H1 (cell line): Measurements from ENCODE around the gene SFTPA2. TPM values are rescaled to one million over a fixed set of nuclear protein-coding genes. Genes with fewer than 3 reads are reported as not detected.
"Not testable (repeated sequence)": the region's sequence is repeated elsewhere in the genome, so short reads cannot be mapped to it uniquely, and the experiment has no call there.

Experiments used
- CTCF ChIA-PET: fragments of 300-600 bp; sonication (Branson Sonifier 250); formaldehyde crosslinking; loops from one replicate; lab custom pipeline; 2021; ENCODE audit not compliant: partially characterized antibody; lab: Charles Lee
- POLR2A ChIA-PET: fragments of 300-600 bp; sonication (Branson Sonifier 250); formaldehyde crosslinking; loops from one replicate; lab custom pipeline; 2021; ENCODE audit warnings: inconsistent platforms; ENCODE audit not compliant: partially characterized antibody; lab: Charles Lee
- DNase-seq, 2 experiments: peaks; one replicate each; pipeline versions ENCODE4 v3.0.0 to v3.0.0-alpha.2; 2010 to 2022; ENCODE audit warnings: low spot score in 2 of 2, low read depth in 1 of 2, mixed read lengths in 1 of 2
- FAIRE-seq: peaks from 2 replicates; lab custom pipeline; 2011; peaks lifted over from hg19 to GRCh38; lab: Jason Lieb, UNC
- H2AFZ ChIP-seq: 2 replicates; pipeline ENCODE4 v1.8.1; 2012; ENCODE audit warnings: low read length, inconsistent platforms
- H2AK5ac ChIP-seq: 2 replicates; pipeline ENCODE4 v1.6.1; 2013; ENCODE audit warnings: low read depth, low read length
- H2BK120ac ChIP-seq: replicated peaks from 2 replicates; pipeline ENCODE3; 2013; ENCODE audit warnings: low read depth, low read length, inconsistent platforms
- H2BK12ac ChIP-seq: 2 replicates; pipeline ENCODE4 v1.6.1; 2013; ENCODE audit warnings: low read depth, low read length
- H2BK15ac ChIP-seq: 2 replicates; pipeline ENCODE4 v1.6.1; 2013; ENCODE audit warnings: low read length
- H2BK20ac ChIP-seq: 2 replicates; pipeline ENCODE4 v1.6.1; 2013; ENCODE audit warnings: low read length
- H2BK5ac ChIP-seq: 2 replicates; pipeline ENCODE4 v1.6.1; 2013; ENCODE audit warnings: low read depth, low read length
- H3K14ac ChIP-seq: 2 replicates; pipeline ENCODE4 v1.6.1; 2013; ENCODE audit warnings: inconsistent platforms; ENCODE audit not compliant: insufficient read length
- H3K18ac ChIP-seq: 2 replicates; pipeline ENCODE4 v1.6.1; 2013; ENCODE audit warnings: low read length; ENCODE audit errors: extremely low read depth
- H3K23ac ChIP-seq: 2 replicates; pipeline ENCODE4 v1.6.1; 2013; ENCODE audit warnings: inconsistent platforms; ENCODE audit not compliant: insufficient read length
- H3K23me2 ChIP-seq: 2 replicates; pipeline ENCODE4 v1.6.1; 2013; ENCODE audit warnings: low read depth, low read length
- H3K27ac ChIP-seq: 2 replicates; pipeline ENCODE4 v1.6.1; 2011; ENCODE audit warnings: low read depth, low read length, inconsistent platforms
- H3K27me3 ChIP-seq, 4 experiments: replicated peaks in 1 of 4; 1 replicate in 1 of 4; 2 replicates in 3 of 4; pipeline versions ENCODE4 v1.6.1 to v1.8.1; 2011 to 2013; ENCODE audit warnings: low read length in 3 of 4, mild to moderate bottlenecking in 3 of 4, inconsistent platforms in 2 of 4, mixed read lengths in 2 of 4, moderate library complexity in 1 of 4; ENCODE audit not compliant: control insufficient read depth in 3 of 4, insufficient read depth in 3 of 4; ENCODE audit errors: extremely low read depth in 1 of 4
- H3K36me3 ChIP-seq, 4 experiments: 2 replicates each; pipeline versions ENCODE4 v1.6.1 to v1.8.1; 2011 to 2013; ENCODE audit warnings: mild to moderate bottlenecking in 4 of 4, low read length in 3 of 4, moderate library complexity in 2 of 4, control low read depth in 1 of 4, inconsistent platforms in 1 of 4; ENCODE audit not compliant: insufficient read depth in 4 of 4, control insufficient read depth in 2 of 4
- H3K4ac ChIP-seq: replicated peaks from 2 replicates; pipeline ENCODE3; 2013; ENCODE audit warnings: low read length, low read depth, mixed read lengths, inconsistent platforms; ENCODE audit not compliant: insufficient read length
- H3K4me1 ChIP-seq, 4 experiments: replicated peaks in 1 of 4; 1 replicate in 1 of 4; 2 replicates in 3 of 4; pipeline versions ENCODE4 v1.6.1 to v1.8.1; 2011 to 2013; ENCODE audit warnings: low read length in 3 of 4, inconsistent platforms in 2 of 4, mixed read lengths in 1 of 4; ENCODE audit not compliant: insufficient read depth in 4 of 4, control insufficient read depth in 3 of 4
- H3K4me2 ChIP-seq, 2 experiments: 2 replicates each; pipeline versions ENCODE4 v1.6.1 to v1.8.1; 2011 to 2013; ENCODE audit warnings: low read depth in 2 of 2, low read length in 2 of 2, control low read depth in 1 of 2, inconsistent platforms in 1 of 2, mild to moderate bottlenecking in 1 of 2; ENCODE audit not compliant: insufficient read depth in 1 of 2
- H3K4me3 ChIP-seq, 4 experiments: fragments of 200-600, 300-600 bp in 1 of 4; sonication (generic), shearing (Covaris generic), sonication (Bioruptor Twin) in 1 of 4; 2 replicates each; pipeline versions ENCODE4 v1.5.1 to v1.8.1; 2011 to 2016; ENCODE audit warnings: low read length in 4 of 4, low read depth in 3 of 4, control low read depth in 2 of 4, inconsistent platforms in 2 of 4, mild to moderate bottlenecking in 2 of 4, mixed read lengths in 1 of 4, moderate library complexity in 1 of 4; ENCODE audit not compliant: insufficient read depth in 2 of 4; ENCODE audit errors: extremely low read depth in 1 of 4
- H3K56ac ChIP-seq: replicated peaks from 2 replicates; pipeline ENCODE3; 2013; ENCODE audit warnings: low read depth, mild to moderate bottlenecking, mixed read lengths, low read length, inconsistent platforms; ENCODE audit not compliant: insufficient read length
- H3K79me1 ChIP-seq: 2 replicates; pipeline ENCODE4 v1.6.1; 2013; ENCODE audit warnings: low read depth, low read length, control low read depth
- H3K79me2 ChIP-seq, 2 experiments: 2 replicates each; pipeline versions ENCODE4 v1.6.1 to v1.8.1; 2012 to 2013; ENCODE audit warnings: low read length in 2 of 2, mild to moderate bottlenecking in 2 of 2, inconsistent platforms in 1 of 2; ENCODE audit not compliant: insufficient read depth in 2 of 2, control insufficient read depth in 1 of 2
- H3K9ac ChIP-seq, 4 experiments: replicated peaks in 1 of 4; 1 replicate in 1 of 4; 2 replicates in 3 of 4; pipeline versions ENCODE4 v1.6.1 to v1.8.1; 2011 to 2013; ENCODE audit warnings: low read depth in 3 of 4, low read length in 3 of 4, control low read depth in 2 of 4, mild to moderate bottlenecking in 2 of 4, moderate library complexity in 2 of 4, inconsistent platforms in 1 of 4; ENCODE audit errors: extremely low read depth in 1 of 4
- H3K9me3 ChIP-seq, 2 experiments: 2 replicates each; pipeline versions ENCODE4 v1.6.1 to v1.8.1; 2012 to 2013; ENCODE audit warnings: mild to moderate bottlenecking in 2 of 2, moderate library complexity in 2 of 2, control low read depth in 1 of 2, inconsistent platforms in 1 of 2, low read depth in 1 of 2, low read length in 1 of 2, mixed read lengths in 1 of 2; ENCODE audit not compliant: insufficient read depth in 2 of 2
- H4K20me1 ChIP-seq, 2 experiments: replicated peaks in 1 of 2; 2 replicates each; pipeline versions ENCODE3 to v1.8.1; 2011 to 2013; ENCODE audit warnings: inconsistent platforms in 2 of 2, low read length in 2 of 2, mild to moderate bottlenecking in 1 of 2; ENCODE audit not compliant: insufficient read depth in 2 of 2, control insufficient read depth in 1 of 2
- H4K5ac ChIP-seq: 2 replicates; pipeline ENCODE4 v1.6.1; 2013; ENCODE audit warnings: low read length, low read depth, mixed read lengths, inconsistent platforms; ENCODE audit not compliant: insufficient read length
- H4K8ac ChIP-seq: 2 replicates; pipeline ENCODE4 v1.8.0; 2013; ENCODE audit warnings: mild to moderate bottlenecking, moderate library complexity, low read length, inconsistent platforms; ENCODE audit not compliant: insufficient read depth; ENCODE audit errors: extremely low read depth
- H4K91ac ChIP-seq: replicated peaks from 2 replicates; pipeline ENCODE3; 2013; ENCODE audit warnings: low read length, mixed read lengths, inconsistent platforms; ENCODE audit not compliant: insufficient read length
- WGBS, 2 experiments: shearing (Covaris generic) in 1 of 2; methylation state at CpG; one replicate each; pipeline versions ENCODE4 v1.1.6 to v1.1.7; 2013 to 2015; ENCODE audit warnings: low lambda C conversion rate in 2 of 2, mixed read lengths in 2 of 2, inconsistent platforms in 1 of 2, low coverage in 1 of 2, missing lambda C conversion rate in 1 of 2; ENCODE audit not compliant: insufficient replicate concordance in 2 of 2, insufficient coverage in 1 of 2, insufficient read length in 1 of 2; ENCODE audit errors: extremely low coverage in 1 of 2, missing lambda C conversion rate in 1 of 2; 5-methylcytosine and 5-hydroxymethylcytosine counted together
- polyA plus RNA-seq, 7 experiments: library from polyadenylated mRNA; depleted of rRNA in 3 of 7; stranded (reverse) in 5 of 7; unstranded in 2 of 7; fragments of >200 nt in 5 of 7; fragments of 200-250 nt in 2 of 7; gene quantifications; 1 replicate in 5 of 7; 2 replicates in 1 of 7; 4 replicates in 1 of 7; pipeline versions ENCODE4 v1.2.1 to v1.2.3, GENCODE V29; 2011 to 2013; ENCODE audit warnings: missing spikeins in 2 of 7, mixed read lengths in 2 of 7
- total RNA-seq: library from RNA; stranded (reverse); fragmentation: NEBNext Ultra II Directional; extraction: Animal tissue kit (Norgen Biotek cat#: 25700); gene quantifications from 2 replicates; pipeline ENCODE4 v1.2.1, GENCODE V29; 2021

SFTPA2 gene
- total and polyA plus RNA-seq, 2 of the 8 experiments (the other 6 are each of a cell fraction or from before 2014, with no cell fraction given): not detected

- POLR2A ChIA-PET, H2AK5ac ChIP-seq, H3K56ac ChIP-seq, FAIRE-seq, H2BK12ac ChIP-seq, H3K4me3 ChIP-seq, H3K4ac ChIP-seq, H3K23ac ChIP-seq, H3K23me2 ChIP-seq, H3K18ac ChIP-seq, H3K27me3 ChIP-seq, H3K79me2 ChIP-seq, H3K4me1 ChIP-seq, DNase-seq, H3K4me2 ChIP-seq, H4K91ac ChIP-seq, H4K5ac ChIP-seq, H3K79me1 ChIP-seq, H2BK5ac ChIP-seq, H2BK15ac ChIP-seq, H2BK20ac ChIP-seq, H3K9ac ChIP-seq, H3K36me3 ChIP-seq, H4K8ac ChIP-seq, H4K20me1 ChIP-seq, H3K14ac ChIP-seq, H2AFZ ChIP-seq, H3K27ac ChIP-seq, H2BK120ac ChIP-seq: not testable (repeated sequence)
- WGBS, 2 experiments: 70% methylated on average over 3 of the region's 3 CpGs; no CpG with 5 or more reads in 1 of the 2 experiments
- CTCF ChIA-PET: interaction anchor here (1.2 to 2.5 kb wide), 3 partner anchors 10 to 32 kb away, joined by 4 to 10 read pairs (median 5); no protein-coding TSS in a partner anchor
- peaks cover 16 to 19% of the 10 kb centered on the region in 2 experiments for H3K9me3 ChIP-seq
Observed at GRCh38 chr10:79594565-79594964, 34.4 kb upstream of the SFTPA2 start.
